ENCODE data around the gene PDP2. TPM values are rescaled to one million over a fixed set of nuclear protein-coding genes. Genes with fewer than 3 reads are reported as not detected.

PDP2 gene
- total and polyA plus RNA-seq, 10 of the 15 experiments (the other 5 are each of a cell fraction or from before 2014, with no cell fraction given), result 1.9 to 31.1 (median 6.2) TPM

GRCh38 chr16:66934138-66934838 lies 54.0 kb downstream of the PDP2 start, which contains the start of gene CIAO2B (continued):
- TF ChIP-seq STAT1 (conservative IDR thresholded peaks at IDR 0.05) (no peak; the same call in 1 of the 2 replicates), NRF1 (conservative IDR thresholded peaks at IDR 0.05; ENCODE audit: low read depth, low read length) (no peak), GABPA (IDR thresholded peaks at IDR 0.05; ENCODE audit: low read depth) (peak; percentile 91), LARP7 (IDR thresholded peaks at IDR 0.05) (peak; percentile 96), JUND (IDR thresholded peaks at IDR 0.05; ENCODE audit: low read depth, low read length) (no peak), RB1 (IDR thresholded peaks at IDR 0.05; ENCODE audit: borderline replicate concordance) (peak; percentile 40; the same call in 1 of the 2 replicates), RUNX3 (IDR thresholded peaks at IDR 0.05; ENCODE audit: low read length) (peak; percentile 90), ZNF384 (IDR thresholded peaks at IDR 0.05; ENCODE audit: borderline replicate concordance, low read depth, low read length) (no peak), ZBTB33 (IDR thresholded peaks at IDR 0.05) (no peak), IKZF2 (IDR thresholded peaks at IDR 0.05) (peak; percentile 47 to 61; a peak in 2 of 4 replicates), PAX5 (IDR thresholded peaks at IDR 0.05; ENCODE audit: borderline replicate concordance, low read depth, low read length) (peak; percentile 56; the same call in 1 of the 2 replicates), NR2C2 (IDR thresholded peaks at IDR 0.05; ENCODE audit: borderline replicate concordance, control insufficient read depth, insufficient read length, low read depth) (no peak), BRCA1 (IDR thresholded peaks at IDR 0.05; ENCODE audit: low read depth, low read length) (peak; percentile 43; the same call in 1 of the 2 replicates), DPF2 (IDR thresholded peaks at IDR 0.05) (peak; percentile 86), NBN (IDR thresholded peaks at IDR 0.05) (peak; percentile 60; the same call in 1 of the 2 replicates), POLR2AphosphoS2 (IDR thresholded peaks at IDR 0.05; ENCODE audit: low read depth, low read length) (peak; percentile 72), ZNF274 (IDR thresholded peaks at IDR 0.05; ENCODE audit: insufficient read depth, insufficient read length) (no peak), SREBF1 (IDR thresholded peaks at IDR 0.05; ENCODE audit: low read length) (no peak), SMARCA5 (IDR thresholded peaks at IDR 0.05) (peak; percentile 86; the same call in 1 of the 2 replicates), TCF3 (IDR thresholded peaks at IDR 0.05; ENCODE audit: borderline replicate concordance, insufficient read depth, low read depth, low read length) (peak; percentile 47; the same call in 1 of the 2 replicates)
- TF ChIP-seq, protein P1, sequence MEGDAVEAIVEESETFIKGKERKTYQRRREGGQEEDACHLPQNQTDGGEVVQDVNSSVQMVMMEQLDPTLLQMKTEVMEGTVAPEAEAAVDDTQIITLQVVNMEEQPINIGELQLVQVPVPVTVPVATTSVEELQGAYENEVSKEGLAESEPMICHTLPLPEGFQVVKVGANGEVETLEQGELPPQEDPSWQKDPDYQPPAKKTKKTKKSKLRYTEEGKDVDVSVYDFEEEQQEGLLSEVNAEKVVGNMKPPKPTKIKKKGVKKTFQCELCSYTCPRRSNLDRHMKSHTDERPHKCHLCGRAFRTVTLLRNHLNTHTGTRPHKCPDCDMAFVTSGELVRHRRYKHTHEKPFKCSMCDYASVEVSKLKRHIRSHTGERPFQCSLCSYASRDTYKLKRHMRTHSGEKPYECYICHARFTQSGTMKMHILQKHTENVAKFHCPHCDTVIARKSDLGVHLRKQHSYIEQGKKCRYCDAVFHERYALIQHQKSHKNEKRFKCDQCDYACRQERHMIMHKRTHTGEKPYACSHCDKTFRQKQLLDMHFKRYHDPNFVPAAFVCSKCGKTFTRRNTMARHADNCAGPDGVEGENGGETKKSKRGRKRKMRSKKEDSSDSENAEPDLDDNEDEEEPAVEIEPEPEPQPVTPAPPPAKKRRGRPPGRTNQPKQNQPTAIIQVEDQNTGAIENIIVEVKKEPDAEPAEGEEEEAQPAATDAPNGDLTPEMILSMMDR (IDR thresholded peaks at IDR 0.05 in 2 of 3, conservative IDR thresholded peaks at IDR 0.05 in 1 of 3; ENCODE audit: control insufficient read depth in 2 of 3, extremely low read depth in 1 of 3, insufficient read depth in 1 of 3, low read depth in 3 of 3, low read length in 3 of 3), result no peak
- TF ChIP-seq, protein P2, sequence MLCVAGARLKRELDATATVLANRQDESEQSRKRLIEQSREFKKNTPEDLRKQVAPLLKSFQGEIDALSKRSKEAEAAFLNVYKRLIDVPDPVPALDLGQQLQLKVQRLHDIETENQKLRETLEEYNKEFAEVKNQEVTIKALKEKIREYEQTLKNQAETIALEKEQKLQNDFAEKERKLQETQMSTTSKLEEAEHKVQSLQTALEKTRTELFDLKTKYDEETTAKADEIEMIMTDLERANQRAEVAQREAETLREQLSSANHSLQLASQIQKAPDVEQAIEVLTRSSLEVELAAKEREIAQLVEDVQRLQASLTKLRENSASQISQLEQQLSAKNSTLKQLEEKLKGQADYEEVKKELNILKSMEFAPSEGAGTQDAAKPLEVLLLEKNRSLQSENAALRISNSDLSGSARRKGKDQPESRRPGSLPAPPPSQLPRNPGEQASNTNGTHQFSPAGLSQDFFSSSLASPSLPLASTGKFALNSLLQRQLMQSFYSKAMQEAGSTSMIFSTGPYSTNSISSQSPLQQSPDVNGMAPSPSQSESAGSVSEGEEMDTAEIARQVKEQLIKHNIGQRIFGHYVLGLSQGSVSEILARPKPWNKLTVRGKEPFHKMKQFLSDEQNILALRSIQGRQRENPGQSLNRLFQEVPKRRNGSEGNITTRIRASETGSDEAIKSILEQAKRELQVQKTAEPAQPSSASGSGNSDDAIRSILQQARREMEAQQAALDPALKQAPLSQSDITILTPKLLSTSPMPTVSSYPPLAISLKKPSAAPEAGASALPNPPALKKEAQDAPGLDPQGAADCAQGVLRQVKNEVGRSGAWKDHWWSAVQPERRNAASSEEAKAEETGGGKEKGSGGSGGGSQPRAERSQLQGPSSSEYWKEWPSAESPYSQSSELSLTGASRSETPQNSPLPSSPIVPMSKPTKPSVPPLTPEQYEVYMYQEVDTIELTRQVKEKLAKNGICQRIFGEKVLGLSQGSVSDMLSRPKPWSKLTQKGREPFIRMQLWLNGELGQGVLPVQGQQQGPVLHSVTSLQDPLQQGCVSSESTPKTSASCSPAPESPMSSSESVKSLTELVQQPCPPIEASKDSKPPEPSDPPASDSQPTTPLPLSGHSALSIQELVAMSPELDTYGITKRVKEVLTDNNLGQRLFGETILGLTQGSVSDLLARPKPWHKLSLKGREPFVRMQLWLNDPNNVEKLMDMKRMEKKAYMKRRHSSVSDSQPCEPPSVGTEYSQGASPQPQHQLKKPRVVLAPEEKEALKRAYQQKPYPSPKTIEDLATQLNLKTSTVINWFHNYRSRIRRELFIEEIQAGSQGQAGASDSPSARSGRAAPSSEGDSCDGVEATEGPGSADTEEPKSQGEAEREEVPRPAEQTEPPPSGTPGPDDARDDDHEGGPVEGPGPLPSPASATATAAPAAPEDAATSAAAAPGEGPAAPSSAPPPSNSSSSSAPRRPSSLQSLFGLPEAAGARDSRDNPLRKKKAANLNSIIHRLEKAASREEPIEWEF (IDR thresholded peaks at IDR 0.05; ENCODE audit: insufficient replicate concordance, low read depth, low read length), result no peak

Measured in GM12878 (cell line).